ENCODE results near the gene RELB. TPM values are rescaled to one million over a fixed set of nuclear protein-coding genes. Genes with fewer than 3 reads are reported as not detected.

RELB gene
- total and polyA plus RNA-seq, 9 of the 15 experiments (the other 6 are each of a cell fraction or from before 2014, with no cell fraction given): 0.15 to 1.1 (median 0.28) TPM; not detected in 2

DNA sequence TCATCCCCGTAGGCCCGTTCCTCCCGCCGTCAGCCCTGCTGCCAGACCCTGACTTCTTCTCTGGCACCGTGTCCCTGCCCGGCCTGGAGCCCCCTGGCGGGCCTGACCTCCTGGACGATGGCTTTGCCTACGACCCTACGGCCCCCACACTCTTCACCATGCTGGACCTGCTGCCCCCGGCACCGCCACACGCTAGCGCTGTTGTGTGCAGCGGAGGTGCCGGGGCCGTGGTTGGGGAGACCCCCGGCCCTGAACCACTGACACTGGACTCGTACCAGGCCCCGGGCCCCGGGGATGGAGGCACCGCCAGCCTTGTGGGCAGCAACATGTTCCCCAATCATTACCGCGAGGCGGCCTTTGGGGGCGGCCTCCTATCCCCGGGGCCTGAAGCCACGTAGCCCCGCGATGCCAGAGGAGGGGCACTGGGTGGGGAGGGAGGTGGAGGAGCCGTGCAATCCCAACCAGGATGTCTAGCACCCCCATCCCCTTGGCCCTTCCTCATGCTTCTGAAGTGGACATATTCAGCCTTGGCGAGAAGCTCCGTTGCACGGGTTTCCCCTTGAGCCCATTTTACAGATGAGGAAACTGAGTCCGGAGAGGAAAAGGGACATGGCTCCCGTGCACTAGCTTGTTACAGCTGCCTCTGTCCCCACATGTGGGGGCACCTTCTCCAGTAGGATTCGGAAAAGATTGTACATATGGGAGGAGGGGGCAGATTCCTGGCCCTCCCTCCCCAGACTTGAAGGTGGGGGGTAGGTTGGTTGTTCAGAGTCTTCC, 36.3 kb downstream of the RELB start (continued):
- no peak for TF ChIP-seq BRD9 (IDR thresholded peaks at IDR 0.05; ENCODE audit: low read depth, partially characterized antibody)

- Histone ChIP-seq H3K4me3 (peak within 1 kb of the TSS; percentile 92), H2AFZ (ENCODE audit: low read depth, low read length) (peak within 1 kb of the TSS; percentile 91), H3K9me1 (ENCODE audit: control insufficient read depth, insufficient read depth, low read length) (peaks cover 5% of the 10 kb centered on the region), H3K9me3 (replicated peaks; ENCODE audit: control insufficient read depth, insufficient read depth, low read depth, low read length) (peaks cover 3% of the 10 kb centered on the region; the same call in 1 of the 2 replicates), H3K9ac (ENCODE audit: insufficient read depth in 1 of 2, low read depth in 2 of 2, low read length in 2 of 2) (peak within 1 kb of the TSS; percentile 91 to 98), H3K36me3 (ENCODE audit: control insufficient read depth, insufficient read depth, low read length) (peaks cover 40% of the 10 kb centered on the region), H3K79me2 (ENCODE audit: control insufficient read depth, insufficient read depth, low read length) (peaks cover 42% of the 10 kb centered on the region), H3K27ac (ENCODE audit: extremely low read depth, low read depth, low read length) (peak within 1 kb of the TSS; percentile 96), H3K4me1 (replicated peaks in 1 of 2; ENCODE audit: control insufficient read depth in 2 of 2, insufficient read depth in 2 of 2, low read length in 2 of 2) (peaks cover 11 to 35% of the 10 kb centered on the region in 2 experiments; a peak in 4 of 5 replicates), H4K20me1 (replicated peaks; ENCODE audit: control insufficient read depth, insufficient read depth, low read length) (peaks cover 22% of the 10 kb centered on the region), H3K27me3 (ENCODE audit: control insufficient read depth in 2 of 2, insufficient read depth in 2 of 2, low read length in 2 of 2) (no peaks in the 10 kb centered on the region), H3K4me2 (ENCODE audit: insufficient read depth, low read length) (peak within 1 kb of the TSS; percentile 87)
- intact Hi-C loops (cut with micrococcal nuclease): no loop called here
- ChIA-PET CTCF (ENCODE audit: low intra/inter-chr PET ratio) (no interaction called here), POLR2A (interaction anchor here (0.7 to 1.7 kb wide), 13 partner anchors 10 to 308 kb away, joined by 3 to 9 read pairs (median 4); partner anchors contain the start of genes APOE and PPP1R37)
- FAIRE-seq: peak; percentile 94
- peak; percentile 93 to 94 (median 94) for DNase-seq (ENCODE audit: extremely low read depth in 1 of 4, low spot score in 3 of 4)
- WGBS (ENCODE audit: insufficient coverage, low coverage, missing lambda C conversion rate): under 1% methylated on average over 48 of the region's 62 CpGs
- in situ Hi-C loops (cut with MboI): no loop called here
- peak; percentile 99 for ATAC-seq
- no TSS peak for BruUV-seq (replicated peaks)
- TF ChIP-seq PHF20 (IDR thresholded peaks at IDR 0.05; ENCODE audit: partially characterized antibody): peak; percentile 92
- TF ChIP-seq TSC22D4 (tag; IDR thresholded peaks at IDR 0.05): no peak
- peak; percentile 68; the same call in 1 of the 2 replicates for TF ChIP-seq POLR2AphosphoS2 (IDR thresholded peaks at IDR 0.05; ENCODE audit: low read length)
- TF ChIP-seq ATF3 (IDR thresholded peaks at IDR 0.05): no peak
- TF ChIP-seq ATF3 (CRISPR knock-in tag; conservative IDR thresholded peaks at IDR 0.05): 0 out of 2 replicates have a peak, but pooled peaks have one; percentile 22
- no peak for TF ChIP-seq SRSF9 (IDR thresholded peaks at IDR 0.05; ENCODE audit: borderline replicate concordance, low read depth, low read length)
- no peak for TF ChIP-seq CREB5 (CRISPR knock-in tag; IDR thresholded peaks at IDR 0.05)
- TF ChIP-seq ZNF696 (CRISPR knock-in tag; conservative IDR thresholded peaks at IDR 0.05): no peak
- peak; percentile 39 for TF ChIP-seq HNRNPLL (IDR thresholded peaks at IDR 0.05; ENCODE audit: low read depth, low read length, poor library complexity, severe bottlenecking)
- peak; percentile 52 for TF ChIP-seq CCNT2 (IDR thresholded peaks at IDR 0.05; ENCODE audit: borderline replicate concordance, extremely low read depth, insufficient read length, low read depth, low read length)
- TF ChIP-seq PCBP1 (IDR thresholded peaks at IDR 0.05; ENCODE audit: low read depth, low read length, poor library complexity, severe bottlenecking): peak; percentile 70
Observed at GRCh38 chr19:45038931-45039893, 37.9 kb downstream of the RELB start, which contains the start of gene CLASRP. Gene CLASRP (plus strand): TSS chr19:45039045. CDS start chr19:45040213, 1,168 bp downstream.

Measured in K562 (cell line).